K562 (cell line): Measurements from ENCODE around the gene CLDND2. TPM values are rescaled to one million over a fixed set of nuclear protein-coding genes. Genes with fewer than 3 reads are reported as not detected.

ENCODE experiments used
- ATAC-seq: fragments of 200-7000 bp; cut with Tn5 transposase; 3 replicates; pipeline ENCODE4 v1.9.1; 2020; ENCODE audit warnings: moderate library complexity
- BruUV-seq: library from RNA; stranded (reverse); fragments of 400-500 nt; replicated peaks from 2 replicates; lab custom pipeline; 2021; lab: Mats Ljungman, UMichigan
- CTCF ChIA-PET: fragments of 300-600 bp; formaldehyde crosslinking; extraction: SDS; loops from one replicate; lab custom pipeline; 2021; ENCODE audit warnings: low intra/inter-chr PET ratio; lab: Yijun Ruan, JAX
- POLR2A ChIA-PET: fragments of 300-600, 350-650 bp; sonication (Branson Sonifier 250); formaldehyde crosslinking; extraction: SDS; loops from one replicate; lab custom pipeline; 2021; ENCODE audit warnings: antibody characterized with exemption, inconsistent platforms; lab: Yijun Ruan, JAX
- DNase-seq, 4 experiments: peaks; one replicate each; pipeline versions ENCODE4 v3.0.0 to v3.0.0-alpha.2; 2011 to 2018; ENCODE audit warnings: low spot score in 3 of 4, mixed read lengths in 3 of 4; ENCODE audit errors: extremely low read depth in 1 of 4
- FAIRE-seq: peaks from 2 replicates; lab custom pipeline; 2011; peaks lifted over from hg19 to GRCh38; lab: Jason Lieb, UNC
- H2AFZ ChIP-seq: 2 replicates; pipeline ENCODE4 v1.6.0; 2011; ENCODE audit warnings: low read depth, low read length, control low read depth, inconsistent platforms
- H3K27ac ChIP-seq: fragments of 200-600 bp; 3 replicates; pipeline ENCODE4 v1.8.0; 2011; ENCODE audit warnings: low read depth, mild to moderate bottlenecking, control low read depth, inconsistent platforms, low read length, moderate library complexity, mixed read lengths; ENCODE audit errors: extremely low read depth
- H3K27me3 ChIP-seq, 2 experiments: fragments of 300-600 bp in 1 of 2; 2 replicates in 1 of 2; 3 replicates in 1 of 2; pipeline versions ENCODE4 v1.6.0 to v1.8.0; 2011; ENCODE audit warnings: inconsistent platforms in 2 of 2, low read length in 2 of 2, mild to moderate bottlenecking in 1 of 2, mixed read lengths in 1 of 2, moderate library complexity in 1 of 2; ENCODE audit not compliant: control insufficient read depth in 2 of 2, insufficient read depth in 2 of 2
- H3K36me3 ChIP-seq: fragments of 300-600 bp; 3 replicates; pipeline ENCODE4 v1.8.0; 2011; ENCODE audit warnings: mild to moderate bottlenecking, low read length, inconsistent platforms; ENCODE audit not compliant: control insufficient read depth, insufficient read depth
- H3K4me1 ChIP-seq, 2 experiments: fragments of 200-600 bp in 1 of 2; replicated peaks in 1 of 2; 2 replicates in 1 of 2; 3 replicates in 1 of 2; pipeline versions ENCODE4 v1.5.1 to v1.8.0; 2011; ENCODE audit warnings: inconsistent platforms in 2 of 2, low read length in 2 of 2, mild to moderate bottlenecking in 1 of 2, mixed read lengths in 1 of 2, moderate library complexity in 1 of 2; ENCODE audit not compliant: control insufficient read depth in 2 of 2, insufficient read depth in 2 of 2
- H3K4me2 ChIP-seq: 2 replicates; pipeline ENCODE4 v1.6.1; 2011; ENCODE audit warnings: low read length, control low read depth, inconsistent platforms, mixed read lengths; ENCODE audit not compliant: insufficient read depth
- H3K4me3 ChIP-seq: fragments of 200-600 bp; sonication (generic), shearing (Covaris generic); 2 replicates; pipeline ENCODE4 v1.5.1; 2016; ENCODE audit warnings: control low read depth, inconsistent platforms
- H3K79me2 ChIP-seq: fragments of 200-600 bp; 3 replicates; pipeline ENCODE4 v1.8.0; 2011; ENCODE audit warnings: low read length, inconsistent platforms; ENCODE audit not compliant: control insufficient read depth, insufficient read depth
- H3K9ac ChIP-seq, 2 experiments: 2 replicates each; pipeline versions ENCODE4 v1.6.0 to v1.6.1; 2011; ENCODE audit warnings: low read depth in 2 of 2, low read length in 2 of 2, control low read depth in 1 of 2, inconsistent platforms in 1 of 2, mild to moderate bottlenecking in 1 of 2, mixed read lengths in 1 of 2; ENCODE audit not compliant: insufficient read depth in 1 of 2
- H3K9me1 ChIP-seq: one replicate; pipeline ENCODE4 v1.6.0; 2011; ENCODE audit warnings: inconsistent platforms, mild to moderate bottlenecking, low read length, moderate library complexity; ENCODE audit not compliant: control insufficient read depth, insufficient read depth
- H3K9me3 ChIP-seq: replicated peaks from 2 replicates; pipeline ENCODE4 v1.5.1; 2011; ENCODE audit warnings: low read depth, low read length, inconsistent platforms; ENCODE audit not compliant: control insufficient read depth, insufficient read depth
- H4K20me1 ChIP-seq: replicated peaks from 2 replicates; pipeline ENCODE4 v1.6.1; 2011; ENCODE audit warnings: low read length, inconsistent platforms, mixed read lengths; ENCODE audit not compliant: control insufficient read depth, insufficient read depth
- ARNT ChIP-seq, 2 experiments: fragments of 450-650 bp; IDR thresholded peaks; 2 replicates each; pipeline ENCODE4 v1.6.1; 2016; ENCODE audit warnings: mild to moderate bottlenecking in 1 of 2
- ATF2 ChIP-seq: sonication (generic); formaldehyde crosslinking; IDR thresholded peaks from 2 replicates; pipeline ENCODE4 v1.8.1; 2022; ENCODE audit warnings: missing genetic modification reagents
- HNRNPK ChIP-seq: fragments of 200-400 bp; formaldehyde crosslinking; IDR thresholded peaks from one replicate; pipeline ENCODE4 v1.6.1; 2018; ENCODE audit warnings: mild to moderate bottlenecking, low read depth, low read length; ENCODE audit not compliant: poor library complexity, severe bottlenecking
- HOXB6 ChIP-seq: fragments of 250-450 bp; sonication (Bioruptor Pico); IDR thresholded peaks from 2 replicates; pipeline ENCODE4 v1.5.1; 2022; ENCODE audit warnings: mild to moderate bottlenecking, borderline replicate concordance
- JUN ChIP-seq, 2 experiments: sonication (generic) in 1 of 2; formaldehyde crosslinking in 1 of 2; IDR thresholded peaks; 2 replicates each; pipeline versions ENCODE4 v1.6.1 to v1.8.0; 2012 to 2022; ENCODE audit warnings: borderline replicate concordance in 2 of 2, mild to moderate bottlenecking in 2 of 2, improper control_type of control experiment in 1 of 2, low read depth in 1 of 2, low read length in 1 of 2, missing genetic modification reagents in 1 of 2
- MYNN ChIP-seq, 2 experiments: sonication (generic); formaldehyde crosslinking in 1 of 2; IDR thresholded peaks; 2 replicates each; pipeline versions ENCODE4 v1.5.0 to v1.6.1; 2016 to 2020; ENCODE audit warnings: antibody characterized with exemption in 1 of 2, missing genetic modification reagents in 1 of 2
- NCOA2 ChIP-seq, 2 experiments: fragments of 450-650 bp; IDR thresholded peaks; 2 replicates each; pipeline ENCODE4 v1.6.1; 2018; ENCODE audit warnings: mild to moderate bottlenecking in 2 of 2, moderate library complexity in 1 of 2; ENCODE audit not compliant: partially characterized antibody in 2 of 2
- SMC3 ChIP-seq: conservative IDR thresholded peaks from 2 replicates; pipeline ENCODE4 v1.6.1; 2011; ENCODE audit warnings: low read depth, low read length, improper control_type of control experiment; ENCODE audit not compliant: insufficient read depth
- TAF15 ChIP-seq: fragments of 200-400 bp; formaldehyde crosslinking; IDR thresholded peaks from 2 replicates; pipeline ENCODE4 v1.6.1; 2017; ENCODE audit warnings: mild to moderate bottlenecking, low read depth, low read length, moderate library complexity
- TEAD4 ChIP-seq, 2 experiments: sonication (generic) in 1 of 2; formaldehyde crosslinking in 1 of 2; IDR thresholded peaks; 2 replicates each; pipeline versions ENCODE4 v1.6.1 to v1.8.0; 2012 to 2022; ENCODE audit warnings: borderline replicate concordance in 1 of 2, inconsistent platforms in 1 of 2, low read length in 1 of 2, mild to moderate bottlenecking in 1 of 2, missing genetic modification reagents in 1 of 2
- THAP12 ChIP-seq: fragments of 250-450 bp; sonication (Bioruptor Pico); IDR thresholded peaks from 2 replicates; pipeline ENCODE4 v1.9.0; 2021; ENCODE audit warnings: mild to moderate bottlenecking, inconsistent platforms
- YBX1 ChIP-seq: fragments of 450-650 bp; IDR thresholded peaks from 2 replicates; pipeline ENCODE4 v1.7.1; 2016; ENCODE audit warnings: mild to moderate bottlenecking
- ZNF316 ChIP-seq: fragments of 450-650 bp; IDR thresholded peaks from 2 replicates; pipeline ENCODE4 v1.6.1; 2016
- ZNF699 ChIP-seq: fragments of 250-450 bp; sonication (Bioruptor Pico); IDR thresholded peaks from 2 replicates; pipeline ENCODE4 v1.8.0; 2021; ENCODE audit warnings: mild to moderate bottlenecking, moderate library complexity; ENCODE audit not compliant: insufficient replicate concordance
- ZZZ3 ChIP-seq: fragments of 450-650 bp; IDR thresholded peaks from 2 replicates; pipeline ENCODE4 v1.6.1; 2016; ENCODE audit warnings: antibody characterized with exemption, mild to moderate bottlenecking, moderate library complexity
- WGBS: fragments of 100-300 bp; shearing (Covaris generic); methylation state at CpG from one replicate; pipeline ENCODE4 v1.1.6; 2016; ENCODE audit warnings: low coverage, mixed read lengths; ENCODE audit not compliant: insufficient coverage; ENCODE audit errors: missing lambda C conversion rate; 5-methylcytosine and 5-hydroxymethylcytosine counted together
- in situ Hi-C: fragments of 300-500 bp; cut with MboI; formaldehyde crosslinking; loops from 4 replicates; pipeline ENCODE4 v1.15.0; 2018; ENCODE audit warnings: inconsistent platforms, mixed read lengths
- intact Hi-C: fragments of 100-400 bp; cut with micrococcal nuclease; formaldehyde crosslinking; loops from 2 replicates; pipeline ENCODE4 v1.14.2; 2022
- polyA plus RNA-seq, 8 experiments: library from polyadenylated mRNA; depleted of rRNA in 4 of 8; stranded (reverse) in 5 of 8; unstranded in 3 of 8; fragments of >200 nt; fragmentation: Nextera tagmentation in 2 of 8; fragmentation: Illumina TruSeq in 1 of 8; extraction: Ambion mirVana in 2 of 8; extraction: Trizol in 1 of 8; gene quantifications; 2 replicates each; pipeline versions ENCODE4 v1.2.1 to v1.2.3, GENCODE V29; 2011 to 2014; ENCODE audit warnings: inconsistent platforms in 1 of 8, missing spikeins in 1 of 8
- total RNA-seq, 7 experiments: library from RNA; depleted of rRNA in 6 of 7; stranded (reverse); fragments of >200 nt in 6 of 7; fragmentation: Illumina TruSeq in 2 of 7; extraction: Trizol in 2 of 7; gene quantifications; 2 replicates each; pipeline versions ENCODE4 v1.2.1 to v1.2.3, GENCODE V29; 2011 to 2021; ENCODE audit warnings: low replicate concordance in 1 of 7

CLDND2 gene
- total and polyA plus RNA-seq, 9 of the 15 experiments (the other 6 are each of a cell fraction or from before 2014, with no cell fraction given) = 0.45 to 4.0 (median 1.2) TPM; not detected in 3

DNA sequence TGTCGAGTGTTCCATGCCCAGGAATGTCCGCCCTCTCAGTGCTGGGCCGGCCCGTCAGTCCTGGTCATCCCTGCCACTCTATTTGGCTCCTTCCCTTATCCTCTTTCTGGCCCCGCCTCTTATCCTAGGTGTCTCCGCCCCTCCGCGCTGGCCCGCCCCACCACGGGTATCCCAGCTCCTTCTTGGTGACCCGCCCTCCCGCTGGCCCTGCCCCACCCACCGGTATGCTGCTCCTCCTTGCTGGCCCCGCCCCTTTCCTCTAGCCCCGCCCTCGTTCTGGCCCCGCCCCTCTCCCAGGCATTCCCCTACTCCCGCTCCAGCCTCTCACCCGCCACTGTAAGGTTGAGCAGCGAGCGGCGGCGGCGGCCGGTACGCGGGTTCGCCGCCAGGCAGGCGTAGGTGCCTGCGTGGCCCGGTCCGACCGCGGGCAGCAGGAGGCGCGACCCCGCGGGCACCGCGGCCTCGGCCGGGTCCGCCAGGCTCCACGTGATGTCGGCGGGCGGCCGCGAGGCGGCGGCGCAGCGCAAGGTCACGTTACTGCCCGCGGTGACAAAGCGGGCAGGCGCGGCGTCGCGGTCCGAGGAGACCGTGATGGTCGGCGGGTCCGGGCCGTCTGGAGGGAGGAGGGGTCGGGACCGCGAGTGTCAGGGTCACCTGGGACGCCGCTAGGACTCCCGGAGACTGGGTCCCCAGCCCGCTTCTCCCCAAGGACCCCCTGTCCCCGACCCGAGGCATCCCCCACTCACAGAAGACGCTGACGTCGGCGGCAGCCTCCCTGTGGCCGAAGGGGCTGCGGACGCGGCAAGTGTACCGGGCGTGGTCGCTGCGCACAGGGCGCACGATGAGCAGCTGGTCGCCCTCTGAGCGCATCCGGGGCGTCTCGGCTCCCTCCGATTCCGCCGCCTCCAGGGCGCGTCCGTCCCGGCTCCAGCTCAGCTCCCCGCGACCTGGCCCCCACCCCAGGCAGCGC lies 28.8 kb downstream of the CLDND2 start:
- H3K9ac ChIP-seq = peak overlapping the region; percentile 72 to 95
- POLR2A ChIA-PET = interaction anchor here (0.6 to 4.0 kb wide), 15 partner anchors 9 to 318 kb away, joined by 3 to 22 read pairs (median 3); partner anchors contain the start of gene ETFB
- in situ Hi-C loops = loop anchor here (5.0 kb wide), 1 partner anchor 322 kb away; no protein-coding TSS in a partner anchor
- TF ChIP-seq MYNN (IDR thresholded peaks at IDR 0.05) (no peak), MYNN (CRISPR knock-in tag; IDR thresholded peaks at IDR 0.05) (no peak), ZZZ3 (no peak), NCOA2 (IDR thresholded peaks at IDR 0.05; ENCODE audit: partially characterized antibody in 2 of 2) (no peak), ARNT (IDR thresholded peaks at IDR 0.05) (no peak), TEAD4 (IDR thresholded peaks at IDR 0.05; ENCODE audit: low read length) (no peak; the same call in 1 of the 2 replicates), TEAD4 (CRISPR knock-in tag; IDR thresholded peaks at IDR 0.05; ENCODE audit: borderline replicate concordance) (peak; percentile 76; the same call in 1 of the 2 replicates), TAF15 (no peak), HNRNPK (no peak), ZNF316 (no peak), JUN (IDR thresholded peaks at IDR 0.05; ENCODE audit: borderline replicate concordance, low read depth, low read length) (peak; percentile 23; the same call in 1 of the 2 replicates), JUN (CRISPR knock-in tag; IDR thresholded peaks at IDR 0.05; ENCODE audit: borderline replicate concordance) (peak; percentile 93), ZNF699 (CRISPR knock-in tag) (no peak), ATF2 (CRISPR knock-in tag) (peak; percentile 74; the same call in 1 of the 2 replicates), SMC3 (0 out of 2 replicates have a peak, but pooled peaks have one; percentile 22), HOXB6 (no peak), YBX1 (no peak), THAP12 (peak; percentile 93)

More for the DNA sequence above, 28.8 kb downstream of the CLDND2 start:
- H3K27me3 ChIP-seq = no peaks in the 10 kb centered on the region
- H3K27ac ChIP-seq = peak overlapping the region; percentile 87
- H3K4me2 ChIP-seq = peak overlapping the region; percentile 99
- no peaks in the 10 kb centered on the region for H3K79me2 ChIP-seq
- peak overlapping the region; percentile 67 for H3K4me3 ChIP-seq
- intact Hi-C loops = loop anchor here (1.0 to 5.0 kb wide), 6 partner anchors 26 to 467 kb away; partner anchors contain the start of gene ETFB
- FAIRE-seq (peak; percentile 86), DNase-seq (peak; percentile 97 to 99 (median 98)), ATAC-seq (peak; percentile 88)
- peaks cover 10% of the 10 kb centered on the region; the same call in 1 of the 3 replicates for H3K36me3 ChIP-seq
- no peaks in the 10 kb centered on the region for H4K20me1 ChIP-seq
- peak overlapping the region; percentile 98 for H2AFZ ChIP-seq
- no peaks in the 10 kb centered on the region for H3K9me3 ChIP-seq
- no TSS peak for BruUV-seq
- peaks cover 26 to 42% of the 10 kb centered on the region in 2 experiments; a peak in 4 of 5 replicates for H3K4me1 ChIP-seq
- CTCF ChIA-PET = interaction anchor here (0.7 to 2.4 kb wide), 6 partner anchors 54 to 444 kb away, joined by 3 to 14 read pairs (median 6); no protein-coding TSS in a partner anchor
- H3K9me1 ChIP-seq = no peaks in the 10 kb centered on the region
- WGBS = 0% methylated on average over 67 of the region's 107 CpGs
